ENCODE measurements around the gene ETFA.
A peak's percentile ranks its signal among the peaks of the same experiment; 100 is the strongest.
"Not testable (repeated sequence)": the region's sequence is repeated elsewhere in the genome, so short reads cannot be mapped to it uniquely, and the experiment has no call there.

Gene ETFA

GRCh38 chr15:76267077-76267476, 44.2 kb downstream of the ETFA start:
- no peak for DNase-seq

DNA sequence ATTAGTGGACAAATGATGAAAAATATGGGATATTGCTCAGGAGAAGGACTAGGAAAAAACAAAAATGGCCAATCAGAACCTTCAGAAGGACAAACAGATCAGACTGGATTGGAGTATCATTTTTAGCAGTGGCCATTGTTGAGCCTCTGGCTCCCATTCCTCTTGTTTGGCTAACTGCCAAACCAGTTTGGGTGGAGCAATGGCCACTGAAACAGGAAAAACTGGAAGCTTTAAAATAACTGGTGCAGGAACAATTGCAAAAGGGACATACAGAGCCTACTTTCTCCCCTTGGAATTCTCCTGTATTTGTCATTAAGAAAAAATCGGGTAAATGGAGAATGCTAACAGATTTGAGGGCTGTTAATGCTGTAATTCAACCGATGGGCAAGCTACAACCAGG, 45.5 kb downstream of the ETFA start:
- not testable (repeated sequence) for DNase-seq

DNA sequence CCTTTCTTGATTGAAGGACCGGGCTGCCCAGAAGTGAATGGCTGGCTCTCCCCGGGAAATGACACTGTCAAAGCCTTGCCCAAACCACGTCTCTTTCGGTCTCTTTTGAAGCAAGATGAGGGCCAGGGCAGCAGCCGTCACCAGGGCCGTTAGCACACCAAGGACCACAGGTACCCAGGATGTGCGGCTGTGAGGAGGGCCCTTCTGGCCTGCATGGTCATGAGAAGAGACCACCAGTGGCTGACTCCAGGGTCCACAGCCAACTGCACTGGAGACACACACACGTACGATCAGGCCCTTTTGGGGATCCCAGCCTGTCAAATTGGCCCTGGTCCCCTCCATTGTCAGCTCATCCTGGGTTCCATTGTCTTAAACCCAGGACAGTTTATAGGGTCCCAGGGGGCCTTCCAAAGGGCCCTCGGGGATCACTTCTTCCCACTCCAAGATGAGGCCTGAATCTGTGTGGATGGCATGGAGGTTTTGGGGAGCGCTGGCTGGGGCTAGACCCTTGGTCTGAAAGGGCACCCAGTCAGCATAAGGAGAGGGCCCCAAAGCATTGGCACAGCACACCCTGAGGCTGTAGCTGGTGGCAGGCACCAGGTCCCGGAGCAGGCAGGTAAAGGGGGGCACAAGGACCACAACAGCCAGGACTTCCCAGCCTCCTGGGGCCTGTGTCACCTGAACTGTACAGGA, 50.9 kb downstream of the ETFA start:
- DNase-seq = no peak

- DNase-seq = no peak
Measured at GRCh38 chr15:76259392-76259791, 51.9 kb downstream of the ETFA start.

GRCh38 chr15:76258460-76258859, 52.8 kb downstream of the ETFA start:
- DNase-seq = no peak

DNA sequence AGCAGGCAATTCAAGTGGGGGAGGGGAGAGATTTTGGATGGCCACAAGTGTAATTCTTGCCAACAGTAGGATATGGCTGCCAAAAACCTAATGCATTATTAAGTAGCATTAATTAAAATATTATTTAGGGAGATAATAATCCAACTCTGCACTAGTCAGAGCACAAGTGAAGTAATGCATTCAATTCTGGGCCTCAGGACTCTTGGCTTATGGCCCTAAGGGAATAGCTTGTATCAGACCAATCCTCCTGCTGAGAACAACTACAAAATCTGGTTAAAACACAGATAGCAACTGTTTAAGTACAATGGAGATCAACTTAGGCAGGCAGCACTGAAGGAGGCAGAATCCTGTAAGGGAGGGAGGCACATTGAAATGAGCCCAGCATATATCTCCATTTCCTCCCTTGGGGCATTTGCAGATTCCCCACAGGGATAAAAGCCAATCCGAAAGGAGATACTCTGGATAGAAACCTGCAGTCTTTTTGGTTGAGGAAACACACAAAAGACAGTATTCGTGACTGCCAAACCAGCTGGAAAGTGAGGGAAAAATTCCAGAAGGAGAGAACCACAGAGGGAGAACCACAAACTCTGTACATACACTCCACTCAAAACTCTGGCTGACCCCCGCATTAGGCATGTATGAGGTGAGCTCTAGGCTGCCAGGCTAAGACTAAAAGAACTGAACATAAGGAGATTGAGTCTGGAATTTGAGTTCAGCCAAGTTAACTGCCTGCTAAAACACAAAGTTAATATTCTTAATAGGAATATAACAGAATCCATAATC, 57.4 kb downstream of the ETFA start:
- no peak for DNase-seq

GRCh38 chr15:76252249-76252648, 59.0 kb downstream of the ETFA start:
- DNase-seq = no peak

GRCh38 chr15:76251717-76252116, 59.6 kb downstream of the ETFA start:
- no peak for DNase-seq

- DNase-seq = no peak
Measured at GRCh38 chr15:76245072-76245610, 66.1 kb downstream of the ETFA start.

DNA sequence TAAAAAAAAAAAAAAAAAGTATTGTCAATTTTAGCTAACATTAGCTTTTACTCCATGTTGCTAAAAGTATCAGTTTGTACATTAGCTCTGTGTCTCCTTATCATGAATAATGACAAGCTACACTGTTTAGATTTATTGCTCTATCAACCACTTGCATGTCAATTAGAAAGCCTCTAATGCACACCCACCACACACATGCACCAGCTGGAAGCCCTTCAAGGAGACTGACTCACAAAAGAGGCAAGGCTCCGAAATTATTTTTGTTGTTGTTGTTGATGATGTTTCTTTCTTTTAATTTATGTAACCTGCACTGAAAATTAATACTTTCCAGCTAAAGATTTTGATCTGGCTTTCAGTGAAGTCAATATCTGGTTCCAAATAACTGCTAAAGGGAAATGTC, 71.5 kb downstream of the ETFA start:
- no peak for DNase-seq

GRCh38 chr15:76236350-76236749, 74.9 kb downstream of the ETFA start:
- no peak for DNase-seq

DNA sequence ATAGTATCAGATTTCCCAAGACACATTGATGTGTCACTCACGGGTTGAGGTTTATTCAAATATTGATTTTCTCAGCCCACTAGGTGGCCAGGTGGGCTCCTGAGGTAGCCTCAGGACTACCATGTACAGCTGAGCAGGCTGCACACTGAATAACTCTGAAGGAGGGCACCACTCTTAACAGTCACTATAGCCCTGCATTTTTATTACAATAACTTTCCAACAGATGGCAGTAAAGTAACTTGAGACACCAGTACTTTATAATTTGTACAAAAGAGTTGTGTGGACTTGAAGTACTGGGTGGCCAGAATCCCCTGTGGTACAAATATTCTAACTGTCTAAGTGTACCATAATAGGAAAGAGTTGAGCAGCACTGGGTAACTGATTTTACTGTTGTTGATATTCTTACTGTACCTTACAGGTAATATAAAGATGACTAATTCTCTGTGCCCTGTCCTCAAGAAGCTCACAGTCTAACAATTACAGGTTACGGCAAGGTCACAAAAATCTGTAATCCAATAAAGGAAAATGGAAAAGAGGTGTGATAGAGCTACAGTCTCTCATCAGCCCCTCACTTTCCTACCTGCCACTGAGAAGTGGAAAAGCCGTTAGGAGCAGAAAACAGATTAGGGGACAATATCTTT, 76.0 kb downstream of the ETFA start:
- peak; percentile 28 for DNase-seq

DNA sequence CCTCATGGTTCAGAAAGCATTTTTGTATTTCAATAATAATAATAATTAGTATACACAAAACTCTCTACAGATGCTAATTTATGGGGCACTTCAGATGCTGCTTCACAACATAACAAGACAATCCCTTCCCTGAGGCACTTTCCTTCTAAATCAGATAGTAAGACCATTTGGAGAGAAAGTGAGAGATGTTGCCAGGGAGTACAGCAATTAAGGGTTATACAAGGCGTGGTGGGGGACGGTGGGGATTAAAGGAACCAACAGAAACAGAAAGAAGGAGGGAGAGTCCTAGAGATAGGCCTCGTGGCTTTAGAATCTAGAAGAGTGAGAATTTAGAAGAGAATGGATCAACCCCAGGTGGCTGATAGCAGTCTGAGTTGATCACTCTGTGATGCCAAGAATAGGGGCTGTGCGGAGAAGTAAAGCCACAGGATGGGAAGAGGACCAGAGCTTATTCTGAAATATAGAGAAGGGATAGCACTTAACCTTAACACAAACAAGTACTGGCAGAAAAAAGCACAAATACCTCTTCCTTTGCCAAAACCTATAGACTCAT, 76.9 kb downstream of the ETFA start:
- DNase-seq = no peak

- DNase-seq = no peak
Measured at GRCh38 chr15:76233921-76234320, 77.3 kb downstream of the ETFA start.

DNA sequence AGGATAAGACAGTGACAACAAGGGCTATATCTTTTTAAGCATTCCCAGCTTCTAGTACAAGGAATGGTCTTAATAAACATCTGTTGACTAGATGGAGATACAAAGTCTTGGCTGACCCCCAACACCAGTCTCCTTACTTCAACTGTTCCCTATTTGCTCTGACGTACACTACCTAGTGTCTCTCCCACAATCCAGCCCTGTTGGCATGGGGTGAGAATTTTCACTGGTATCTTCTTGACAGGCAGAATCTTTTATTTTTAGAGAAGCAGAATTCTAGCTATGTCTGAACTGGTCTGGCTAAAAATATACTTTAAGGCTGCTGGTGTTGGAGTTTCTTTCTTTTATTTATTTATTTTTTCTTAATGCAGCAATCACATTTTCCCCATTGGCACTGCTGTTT, 82.0 kb downstream of the ETFA start:
- no peak for DNase-seq

DNA sequence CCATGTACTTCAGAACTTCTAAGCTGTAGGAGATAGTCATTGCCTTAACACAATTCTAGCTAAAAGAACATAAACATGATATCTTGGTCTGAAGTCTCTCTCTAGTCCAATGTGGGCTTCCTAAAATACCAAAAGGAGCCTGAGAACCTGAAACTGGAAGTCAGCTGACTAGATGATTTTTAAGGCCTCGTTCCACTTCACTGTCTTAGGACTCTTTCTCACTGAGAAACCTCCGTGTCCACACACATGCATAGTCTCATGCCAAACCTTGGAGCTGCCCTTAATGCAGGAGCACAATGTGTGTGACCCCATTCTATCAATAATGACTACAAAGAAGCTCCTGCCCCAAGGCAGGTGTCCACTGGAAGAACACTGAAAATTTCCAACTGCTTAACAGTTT, 87.7 kb downstream of the ETFA start:
- no peak for DNase-seq

- DNase-seq = no peak
Measured at GRCh38 chr15:76222159-76222558, 89.1 kb downstream of the ETFA start.

DNA sequence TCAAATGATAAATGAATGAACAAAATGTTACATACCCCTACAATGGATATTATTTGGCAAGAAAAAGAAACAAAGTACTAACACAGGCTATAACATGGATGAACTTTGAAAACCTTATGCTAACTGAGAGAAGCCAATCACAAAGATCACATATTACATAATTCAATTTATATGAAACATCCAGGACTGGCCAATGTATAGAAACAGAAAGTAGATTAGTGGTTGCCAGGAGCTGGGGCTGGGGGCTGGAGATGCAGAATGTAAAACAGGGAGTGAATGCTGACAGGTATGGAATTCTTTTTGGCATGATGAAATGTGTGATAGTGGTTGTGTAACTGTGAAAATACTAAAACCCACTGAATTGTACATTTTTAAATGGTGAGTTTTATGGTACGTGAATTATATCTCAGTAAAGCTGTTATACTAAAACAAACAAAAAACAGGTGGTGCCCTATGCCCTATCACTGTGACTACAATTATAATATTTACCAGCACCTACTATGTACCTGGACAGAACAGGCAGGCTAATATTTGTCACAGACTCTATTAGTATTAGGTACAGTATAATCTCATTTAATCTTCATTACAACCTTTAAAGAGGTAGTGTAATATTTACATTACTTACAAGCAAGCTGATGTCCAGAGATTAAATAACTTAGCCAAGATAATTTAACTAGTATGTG, 90.0 kb downstream of the ETFA start:
- DNase-seq = no peak

GRCh38 chr15:76217882-76218217, 93.4 kb downstream of the ETFA start:
- no peak for DNase-seq

DNA sequence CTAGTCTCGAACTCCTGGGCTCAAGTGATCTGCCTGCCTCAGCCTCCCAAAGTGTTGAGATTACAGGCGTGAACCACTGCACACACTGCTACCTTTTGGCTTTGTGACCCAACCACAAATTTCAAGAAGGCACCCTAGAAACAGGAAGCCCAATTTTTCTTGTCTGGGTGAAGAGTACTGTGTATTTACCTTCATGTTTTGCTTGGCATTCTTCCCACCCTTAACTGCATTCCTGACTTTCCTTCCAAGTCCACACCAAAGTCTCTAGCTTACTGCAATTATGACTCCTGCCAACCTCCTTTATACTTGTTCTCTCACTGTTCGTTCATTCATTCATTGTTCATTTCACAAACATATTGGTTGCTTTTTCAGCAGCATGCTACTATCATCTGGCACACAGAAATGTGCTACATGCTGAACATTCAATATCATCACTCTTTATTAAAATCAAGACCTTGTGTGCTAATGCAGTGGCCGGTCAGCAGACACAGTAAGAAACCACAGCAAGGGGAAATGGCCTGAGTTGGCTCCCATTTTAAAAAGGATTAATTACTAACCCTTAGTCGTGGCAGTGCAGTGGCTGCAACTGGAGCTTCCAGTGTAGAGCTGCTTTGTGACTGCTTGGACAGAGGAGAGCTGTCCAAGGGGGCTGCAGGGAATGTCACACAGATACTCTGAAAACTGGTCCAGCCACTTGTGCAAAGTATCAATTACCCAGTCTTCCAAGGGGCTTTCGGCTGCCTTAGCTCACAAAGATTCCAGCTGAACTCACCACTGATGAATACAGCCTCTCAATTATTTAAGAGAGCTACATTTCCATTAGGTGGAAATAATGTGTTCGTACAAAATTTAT, 94.0 kb downstream of the ETFA start:
- no peak for DNase-seq

- DNase-seq = no peak
Measured at GRCh38 chr15:76215634-76216033, 95.6 kb downstream of the ETFA start.

- no peak for DNase-seq
Measured at GRCh38 chr15:76209942-76210341, 101.3 kb downstream of the ETFA start.
